ENCODE data around the gene LIMD2.

The LIMD2 gene

GRCh38 chr17:63686138-63686685 is 13.7 kb downstream of the LIMD2 start:
- peaks cover 22 to 83% of the 10 kb centered on the region in 2 experiments for H3K36me3 ChIP-seq (ENCODE audit: control insufficient read depth in 2 of 2, insufficient read depth in 1 of 2, low read length in 2 of 2)
- H3K27ac ChIP-seq (ENCODE audit: extremely low read depth, low read depth, low read length): no peak overlapping the region
- TF ChIP-seq ZNF398 (tag by site-specific recombination; IDR thresholded peaks at IDR 0.05) (no peak), ZBTB10 (tag by site-specific recombination; IDR thresholded peaks at IDR 0.05) (no peak)
- ChIA-PET CTCF (interaction anchor here (0.6 to 2.0 kb wide), 3 partner anchors 74 to 1187 kb away, joined by 3 to 6 read pairs (median 4); no protein-coding TSS in a partner anchor), POLR2A (no interaction called here)
- H3K9me3 ChIP-seq (ENCODE audit: control insufficient read depth, insufficient read depth, low read depth, low read length): no peaks in the 10 kb centered on the region
- no peak overlapping the region for H3K4me3 ChIP-seq (ENCODE audit: low read depth, low read length)
- no peaks in the 10 kb centered on the region for H3K4me1 ChIP-seq (ENCODE audit: control insufficient read depth, insufficient read depth, low read length)

GRCh38 chr17:63685578-63685977 is 14.3 kb downstream of the LIMD2 start:
- H3K4me1 ChIP-seq (ENCODE audit: control insufficient read depth, insufficient read depth, low read length): no peaks in the 10 kb centered on the region
- no peaks in the 10 kb centered on the region for H3K9me3 ChIP-seq (ENCODE audit: control insufficient read depth, insufficient read depth, low read depth, low read length)
- H3K4me3 ChIP-seq (ENCODE audit: low read depth, low read length): no peak overlapping the region
- POLR2A ChIA-PET: interaction anchor here (0.6 kb wide), 1 partner anchor 9 kb away, joined by 4 read pairs; no protein-coding TSS in a partner anchor
- peaks cover 22 to 77% of the 10 kb centered on the region in 2 experiments for H3K36me3 ChIP-seq (ENCODE audit: control insufficient read depth in 2 of 2, insufficient read depth in 1 of 2, low read length in 2 of 2)
- TF ChIP-seq ZNF776 (tag by site-specific recombination; IDR thresholded peaks at IDR 0.05; ENCODE audit: borderline replicate concordance): no peak
- TF ChIP-seq ZNF664 (tag by site-specific recombination; IDR thresholded peaks at IDR 0.05): peak; percentile 92
- TF ChIP-seq ZSCAN5A (tag by site-specific recombination; IDR thresholded peaks at IDR 0.05): no peak
- TF ChIP-seq ZEB2 (tag by site-specific recombination; IDR thresholded peaks at IDR 0.05): no peak
- no peak for TF ChIP-seq ZFP69B (tag by site-specific recombination; IDR thresholded peaks at IDR 0.05)
- no peak overlapping the region for H3K27ac ChIP-seq (ENCODE audit: extremely low read depth, low read depth, low read length)
- CTCF ChIA-PET: interaction anchor here (2.0 kb wide), 1 partner anchor 74 kb away, joined by 6 read pairs; no protein-coding TSS in a partner anchor

- Histone ChIP-seq H3K9me3 (ENCODE audit: control insufficient read depth, insufficient read depth, low read depth, low read length) (no peaks in the 10 kb centered on the region), H3K4me1 (ENCODE audit: control insufficient read depth, insufficient read depth, low read length) (no peaks in the 10 kb centered on the region), H3K27ac (ENCODE audit: extremely low read depth, low read depth, low read length) (no peak overlapping the region), H3K4me3 (ENCODE audit: low read depth, low read length) (no peak overlapping the region), H3K36me3 (ENCODE audit: control insufficient read depth in 2 of 2, insufficient read depth in 1 of 2, low read length in 2 of 2) (peaks cover 22 to 71% of the 10 kb centered on the region in 2 experiments)
- ChIA-PET POLR2A (interaction anchor here (0.6 kb wide), 1 partner anchor 10 kb away, joined by 4 read pairs; no protein-coding TSS in a partner anchor), CTCF (interaction anchor here (0.7 to 2.0 kb wide), 2 partner anchors 73 to 300 kb away, joined by 3 to 6 read pairs; no protein-coding TSS in a partner anchor)
- TF ChIP-seq ZNF239 (tag by site-specific recombination; IDR thresholded peaks at IDR 0.05): no peak
- TF ChIP-seq ZXDB (tag by site-specific recombination; IDR thresholded peaks at IDR 0.05): no peak
- no peak for TF ChIP-seq ZNF18 (tag by site-specific recombination; IDR thresholded peaks at IDR 0.05)
- TF ChIP-seq ZNF184 (tag by site-specific recombination; IDR thresholded peaks at IDR 0.05): no peak
- TF ChIP-seq ZNF148 (tag by site-specific recombination; IDR thresholded peaks at IDR 0.05; ENCODE audit: borderline replicate concordance): no peak
- TF ChIP-seq ZNF549 (tag by site-specific recombination; IDR thresholded peaks at IDR 0.05): no peak
- no peak for TF ChIP-seq ZNF664 (tag by site-specific recombination; IDR thresholded peaks at IDR 0.05)
- no peak for TF ChIP-seq ZNF529 (tag by site-specific recombination; IDR thresholded peaks at IDR 0.05; ENCODE audit: insufficient replicate concordance)
- TF ChIP-seq ZNF423 (tag by site-specific recombination; IDR thresholded peaks at IDR 0.05): no peak
- no peak for TF ChIP-seq ZNF140 (tag by site-specific recombination; IDR thresholded peaks at IDR 0.05)
- no peak for TF ChIP-seq ZBTB8A (tag by site-specific recombination; IDR thresholded peaks at IDR 0.05)
Measured at GRCh38 chr17:63685041-63685440, 14.9 kb downstream of the LIMD2 start.
